ENCODE results near the gene DDOST. TPM values are rescaled to one million over a fixed set of nuclear protein-coding genes. Genes with fewer than 3 reads are reported as not detected.

The DDOST gene
- total and polyA plus RNA-seq, 10 of the 15 experiments (the other 5 are each of a cell fraction or from before 2014, with no cell fraction given): 100 to 274 (median 201) TPM

DNA sequence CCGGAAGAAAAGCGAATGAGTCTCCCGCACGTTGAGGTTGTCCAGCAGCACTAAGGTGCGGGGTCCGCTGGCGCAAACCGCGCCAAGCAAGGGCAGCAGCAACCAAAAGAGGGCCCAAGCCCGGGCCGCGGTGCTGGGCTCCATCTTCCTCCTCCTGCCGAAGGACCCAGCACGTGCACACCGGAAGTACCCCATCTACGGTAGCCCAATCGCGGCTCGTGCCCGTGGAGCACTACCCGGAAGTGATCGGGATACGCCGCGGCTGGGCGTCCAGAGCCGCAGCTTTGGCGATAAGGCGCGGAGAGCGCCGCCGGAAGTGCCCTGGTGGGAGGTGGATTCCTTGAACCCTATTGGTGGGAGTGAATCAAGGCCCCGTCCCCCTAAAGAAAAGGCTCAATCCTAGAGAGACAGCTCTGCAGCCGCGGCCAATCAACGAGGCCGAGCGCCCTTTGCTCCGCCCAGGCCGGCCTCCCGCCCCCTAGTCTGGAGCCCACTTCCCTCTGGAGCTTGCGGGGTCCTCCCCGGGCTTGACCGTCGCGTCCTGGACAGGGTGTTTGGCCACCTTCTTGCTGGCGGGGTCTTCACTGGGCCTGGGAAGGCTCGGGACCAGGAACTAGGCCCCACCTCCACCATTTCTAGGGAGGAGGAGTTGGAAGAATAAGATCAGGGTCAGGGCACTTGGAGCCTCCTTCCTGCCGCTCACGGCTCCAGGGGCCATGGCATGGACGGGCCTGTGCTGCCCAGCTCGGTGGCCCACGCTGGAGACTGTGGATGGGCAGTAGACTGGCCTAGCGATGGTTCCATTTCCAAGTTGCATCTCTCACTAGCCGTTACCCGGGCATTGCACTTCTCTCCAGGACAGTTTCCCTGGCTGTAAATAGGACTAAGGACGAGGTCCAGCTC is at the start of gene DDOST (continued):
- TF ChIP-seq NR2F1 (conservative IDR thresholded peaks at IDR 0.05): peak; percentile 44; the same call in 1 of the 2 replicates
- peak; percentile 86 for TF ChIP-seq YY1 (IDR thresholded peaks at IDR 0.05; ENCODE audit: low read depth, low read length)
- no peak for TF ChIP-seq IRF4 (IDR thresholded peaks at IDR 0.05; ENCODE audit: low read depth, low read length)
- TF ChIP-seq RCOR1 (conservative IDR thresholded peaks at IDR 0.05; ENCODE audit: low read depth, low read length): 0 out of 2 replicates have a peak, but pooled peaks have one; percentile 59
- TF ChIP-seq PAX8 (IDR thresholded peaks at IDR 0.05): no peak
- peak; percentile 67 for TF ChIP-seq SREBF1 (IDR thresholded peaks at IDR 0.05; ENCODE audit: low read length)
- no peak for TF ChIP-seq SMARCA5 (IDR thresholded peaks at IDR 0.05)
- peak; percentile 50; the same call in 1 of the 2 replicates for TF ChIP-seq POLR2AphosphoS2 (IDR thresholded peaks at IDR 0.05; ENCODE audit: low read depth, low read length)
- peak; percentile 96 for TF ChIP-seq GABPA (IDR thresholded peaks at IDR 0.05; ENCODE audit: low read depth)
- peak; percentile 69 for TF ChIP-seq MTA2 (IDR thresholded peaks at IDR 0.05; ENCODE audit: low read depth)
- TF ChIP-seq, protein P1, sequence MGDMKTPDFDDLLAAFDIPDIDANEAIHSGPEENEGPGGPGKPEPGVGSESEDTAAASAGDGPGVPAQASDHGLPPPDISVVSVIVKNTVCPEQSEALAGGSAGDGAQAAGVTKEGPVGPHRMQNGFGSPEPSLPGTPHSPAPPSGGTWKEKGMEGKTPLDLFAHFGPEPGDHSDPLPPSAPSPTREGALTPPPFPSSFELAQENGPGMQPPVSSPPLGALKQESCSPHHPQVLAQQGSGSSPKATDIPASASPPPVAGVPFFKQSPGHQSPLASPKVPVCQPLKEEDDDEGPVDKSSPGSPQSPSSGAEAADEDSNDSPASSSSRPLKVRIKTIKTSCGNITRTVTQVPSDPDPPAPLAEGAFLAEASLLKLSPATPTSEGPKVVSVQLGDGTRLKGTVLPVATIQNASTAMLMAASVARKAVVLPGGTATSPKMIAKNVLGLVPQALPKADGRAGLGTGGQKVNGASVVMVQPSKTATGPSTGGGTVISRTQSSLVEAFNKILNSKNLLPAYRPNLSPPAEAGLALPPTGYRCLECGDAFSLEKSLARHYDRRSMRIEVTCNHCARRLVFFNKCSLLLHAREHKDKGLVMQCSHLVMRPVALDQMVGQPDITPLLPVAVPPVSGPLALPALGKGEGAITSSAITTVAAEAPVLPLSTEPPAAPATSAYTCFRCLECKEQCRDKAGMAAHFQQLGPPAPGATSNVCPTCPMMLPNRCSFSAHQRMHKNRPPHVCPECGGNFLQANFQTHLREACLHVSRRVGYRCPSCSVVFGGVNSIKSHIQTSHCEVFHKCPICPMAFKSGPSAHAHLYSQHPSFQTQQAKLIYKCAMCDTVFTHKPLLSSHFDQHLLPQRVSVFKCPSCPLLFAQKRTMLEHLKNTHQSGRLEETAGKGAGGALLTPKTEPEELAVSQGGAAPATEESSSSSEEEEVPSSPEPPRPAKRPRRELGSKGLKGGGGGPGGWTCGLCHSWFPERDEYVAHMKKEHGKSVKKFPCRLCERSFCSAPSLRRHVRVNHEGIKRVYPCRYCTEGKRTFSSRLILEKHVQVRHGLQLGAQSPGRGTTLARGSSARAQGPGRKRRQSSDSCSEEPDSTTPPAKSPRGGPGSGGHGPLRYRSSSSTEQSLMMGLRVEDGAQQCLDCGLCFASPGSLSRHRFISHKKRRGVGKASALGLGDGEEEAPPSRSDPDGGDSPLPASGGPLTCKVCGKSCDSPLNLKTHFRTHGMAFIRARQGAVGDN (IDR thresholded peaks at IDR 0.05): peak; percentile 58; the same call in 1 of the 2 replicates
- TF ChIP-seq SP1 (IDR thresholded peaks at IDR 0.05; ENCODE audit: low read depth, low read length): peak; percentile 97
- no peak for TF ChIP-seq CBX5 (IDR thresholded peaks at IDR 0.05; ENCODE audit: low read depth)
- TF ChIP-seq, protein P2, sequence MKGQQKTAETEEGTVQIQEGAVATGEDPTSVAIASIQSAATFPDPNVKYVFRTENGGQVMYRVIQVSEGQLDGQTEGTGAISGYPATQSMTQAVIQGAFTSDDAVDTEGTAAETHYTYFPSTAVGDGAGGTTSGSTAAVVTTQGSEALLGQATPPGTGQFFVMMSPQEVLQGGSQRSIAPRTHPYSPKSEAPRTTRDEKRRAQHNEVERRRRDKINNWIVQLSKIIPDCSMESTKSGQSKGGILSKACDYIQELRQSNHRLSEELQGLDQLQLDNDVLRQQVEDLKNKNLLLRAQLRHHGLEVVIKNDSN (IDR thresholded peaks at IDR 0.05; ENCODE audit: borderline replicate concordance, extremely low read length, insufficient read depth, low read depth, low read length): no peak
- TF ChIP-seq, protein P3, sequence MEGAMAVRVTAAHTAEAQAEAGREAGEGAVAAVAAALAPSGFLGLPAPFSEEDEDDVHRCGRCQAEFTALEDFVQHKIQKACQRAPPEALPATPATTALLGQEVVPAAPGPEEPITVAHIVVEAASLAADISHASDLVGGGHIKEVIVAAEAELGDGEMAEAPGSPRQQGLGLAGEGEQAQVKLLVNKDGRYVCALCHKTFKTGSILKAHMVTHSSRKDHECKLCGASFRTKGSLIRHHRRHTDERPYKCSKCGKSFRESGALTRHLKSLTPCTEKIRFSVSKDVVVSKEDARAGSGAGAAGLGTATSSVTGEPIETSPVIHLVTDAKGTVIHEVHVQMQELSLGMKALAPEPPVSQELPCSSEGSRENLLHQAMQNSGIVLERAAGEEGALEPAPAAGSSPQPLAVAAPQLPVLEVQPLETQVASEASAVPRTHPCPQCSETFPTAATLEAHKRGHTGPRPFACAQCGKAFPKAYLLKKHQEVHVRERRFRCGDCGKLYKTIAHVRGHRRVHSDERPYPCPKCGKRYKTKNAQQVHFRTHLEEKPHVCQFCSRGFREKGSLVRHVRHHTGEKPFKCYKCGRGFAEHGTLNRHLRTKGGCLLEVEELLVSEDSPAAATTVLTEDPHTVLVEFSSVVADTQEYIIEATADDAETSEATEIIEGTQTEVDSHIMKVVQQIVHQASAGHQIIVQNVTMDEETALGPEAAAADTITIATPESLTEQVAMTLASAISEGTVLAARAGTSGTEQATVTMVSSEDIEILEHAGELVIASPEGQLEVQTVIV (IDR thresholded peaks at IDR 0.05; ENCODE audit: borderline replicate concordance, partially characterized antibody): peak; percentile 83
- TF ChIP-seq BRCA1 (IDR thresholded peaks at IDR 0.05; ENCODE audit: low read depth, low read length): no peak
- no peak for TF ChIP-seq NRF1 (conservative IDR thresholded peaks at IDR 0.05; ENCODE audit: low read depth, low read length)
- TF ChIP-seq IKZF1 (conservative IDR thresholded peaks at IDR 0.05): peak; percentile 68
- 0 out of 2 replicates have a peak, but pooled peaks have one; percentile 16 for TF ChIP-seq PAX5 (IDR thresholded peaks at IDR 0.05; ENCODE audit: borderline replicate concordance, low read depth, low read length)
- peak; percentile 96 for TF ChIP-seq NR2C1 (IDR thresholded peaks at IDR 0.05)
- 0 out of 2 replicates have a peak, but pooled peaks have one; percentile 36 for TF ChIP-seq HDGF (IDR thresholded peaks at IDR 0.05)
- TF ChIP-seq GATAD2B (conservative IDR thresholded peaks at IDR 0.05; ENCODE audit: low read depth): peak; percentile 69; the same call in 1 of the 2 replicates
- TF ChIP-seq RAD21 (IDR thresholded peaks at IDR 0.05; ENCODE audit: insufficient read depth, low read depth, low read length): no peak
- TF ChIP-seq TBL1XR1 (IDR thresholded peaks at IDR 0.05; ENCODE audit: low read depth, low read length): no peak
- TF ChIP-seq DPF2 (IDR thresholded peaks at IDR 0.05): no peak
